OCI-LY7 (cell line): Measurements from ENCODE around the gene MRPL19. TPM values are rescaled to one million over a fixed set of nuclear protein-coding genes. Genes with fewer than 3 reads are reported as not detected.
"Not testable (repeated sequence)": the region's sequence is repeated elsewhere in the genome, so short reads cannot be mapped to it uniquely, and the experiment has no call there.

Experiments
- BruUV-seq: library from RNA; stranded (reverse); fragments of 400-500 nt; replicated peaks from 2 replicates; lab custom pipeline; 2021; lab: Mats Ljungman, UMichigan
- CTCF ChIA-PET: fragments of 300-600 bp; sonication (Branson Sonifier 250); formaldehyde crosslinking; loops from one replicate; lab custom pipeline; 2022; ENCODE audit warnings: antibody characterized with exemption; ENCODE audit not compliant: unreplicated experiment; lab: Charles Lee
- POLR2A ChIA-PET: fragments of 300-600 bp; sonication (Branson Sonifier 250); formaldehyde crosslinking; loops from one replicate; lab custom pipeline; 2022; ENCODE audit warnings: antibody characterized with exemption; lab: Charles Lee
- DNase-seq: peaks from one replicate; pipeline ENCODE4 v3.0.0-alpha.2; 2015; ENCODE audit warnings: low spot score
- H2AFZ ChIP-seq: fragments of 200-600 bp; sonication (generic), shearing (Covaris generic); 2 replicates; pipeline ENCODE4 v1.6.1; 2014; ENCODE audit warnings: mild to moderate bottlenecking, antibody characterized with exemption, low read length, moderate library complexity
- H3K27ac ChIP-seq: fragments of 200-600 bp; sonication (generic); 2 replicates; pipeline ENCODE4 v1.5.1; 2014; ENCODE audit warnings: mixed run types, low read depth, mild to moderate bottlenecking, moderate library complexity, low read length, inconsistent platforms; ENCODE audit not compliant: poor library complexity, severe bottlenecking
- H3K36me3 ChIP-seq: fragments of 200-600 bp; sonication (generic); 2 replicates; pipeline ENCODE4 v1.6.1; 2014; ENCODE audit warnings: mild to moderate bottlenecking, antibody characterized with exemption, low read length, moderate library complexity, mixed read lengths; ENCODE audit not compliant: insufficient read depth
- H3K4me1 ChIP-seq: fragments of 200-600 bp; sonication (generic); 2 replicates; pipeline ENCODE4 v1.5.1; 2014; ENCODE audit warnings: mild to moderate bottlenecking, low read length; ENCODE audit not compliant: insufficient read depth, poor library complexity, severe bottlenecking
- H3K4me2 ChIP-seq: fragments of 200-600 bp; sonication (generic); 2 replicates; pipeline ENCODE4 v1.6.1; 2014; ENCODE audit warnings: mild to moderate bottlenecking, low read length
- H3K4me3 ChIP-seq: fragments of 200-600 bp; sonication (generic); 2 replicates; pipeline ENCODE4 v1.5.1; 2014; ENCODE audit warnings: mild to moderate bottlenecking, low read depth, low read length; ENCODE audit not compliant: poor library complexity, severe bottlenecking
- H3K79me2 ChIP-seq: fragments of 200-600 bp; sonication (generic); 2 replicates; pipeline ENCODE4 v1.6.1; 2016; ENCODE audit warnings: low read depth, mild to moderate bottlenecking, low read length, moderate library complexity, mixed read lengths; ENCODE audit not compliant: insufficient read depth
- H3K9me2 ChIP-seq: fragments of 200-600 bp; sonication (generic); 2 replicates; pipeline ENCODE4 v1.6.1; 2016; ENCODE audit warnings: mild to moderate bottlenecking, low read length, mixed read lengths; ENCODE audit not compliant: insufficient read depth
- H3K9me3 ChIP-seq: fragments of 200-600 bp; sonication (generic); 2 replicates; pipeline ENCODE4 v1.6.1; 2014; ENCODE audit warnings: mild to moderate bottlenecking, mixed run types, low read length, mixed read lengths
- H4K20me1 ChIP-seq: fragments of 200-600 bp; sonication (generic); 2 replicates; pipeline ENCODE4 v1.6.1; 2014; ENCODE audit warnings: mild to moderate bottlenecking, antibody characterized with exemption, low read length, moderate library complexity, mixed read lengths; ENCODE audit not compliant: insufficient read depth
- CTCF ChIP-seq: fragments of 200-600 bp; sonication (generic); conservative IDR thresholded peaks from 2 replicates; pipeline ENCODE4 v1.5.1; 2014; ENCODE audit warnings: mild to moderate bottlenecking, antibody characterized with exemption, low read length, moderate library complexity, mixed read lengths
- EZH2phosphoT487 ChIP-seq: fragments of 200-600 bp; sonication (generic); IDR thresholded peaks from 2 replicates; pipeline ENCODE4 v1.6.1; 2018; ENCODE audit warnings: low read depth, borderline replicate concordance, mild to moderate bottlenecking, mixed run types, antibody characterized with exemption, low read length, moderate library complexity, mixed read lengths
- intact Hi-C: fragments of 100-400 bp; cut with micrococcal nuclease; formaldehyde crosslinking; loops from one replicate; pipeline ENCODE4 v1.10.0; 2022; ENCODE audit not compliant: unreplicated experiment
- total RNA-seq, 2 experiments: library from RNA; depleted of rRNA in 1 of 2; stranded (reverse); fragments of >200 nt in 1 of 2; shearing (Covaris generic) in 1 of 2; gene quantifications; 2 replicates each; pipeline ENCODE4 v1.2.3, GENCODE V29; 2014 to 2022

Gene MRPL19
- total RNA-seq, 2 experiments from 2014 or later = 42.6 to 52.7 TPM

GRCh38 chr2:75680402-75680801 is 33.8 kb downstream of the MRPL19 start:
- no TSS peak for BruUV-seq

DNA sequence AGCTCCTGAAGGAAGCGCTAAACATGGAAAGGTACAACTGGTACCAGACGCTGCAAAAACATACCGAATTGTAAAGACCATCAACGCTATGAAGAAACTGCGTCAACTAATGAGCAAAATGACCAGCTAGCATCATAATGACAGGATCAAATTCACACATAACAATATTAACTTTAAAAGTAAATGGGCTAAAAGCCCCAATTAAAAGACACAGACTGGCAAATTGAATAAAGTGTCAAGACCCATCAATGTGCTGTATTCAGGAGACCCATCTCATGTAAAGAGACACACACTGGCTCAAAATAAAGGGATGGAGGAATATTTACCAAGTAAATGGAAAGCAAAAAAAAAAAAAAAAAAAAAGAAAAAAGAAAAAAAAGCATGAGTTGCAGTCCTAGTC is 36.8 kb downstream of the MRPL19 start:
- POLR2A ChIA-PET, BruUV-seq, CTCF ChIA-PET: not testable (repeated sequence)

More at GRCh38 chr2:75680402-75680801, 33.8 kb downstream of the MRPL19 start:
- intact Hi-C loops = no loop called here
- no peak for DNase-seq
- peaks cover 60% of the 10 kb centered on the region for H3K36me3 ChIP-seq
- no peaks in the 10 kb centered on the region for H4K20me1 ChIP-seq
- no peak for TF ChIP-seq CTCF
- TF ChIP-seq EZH2phosphoT487 = no peak
- no peaks in the 10 kb centered on the region for H3K4me1 ChIP-seq
- no peak overlapping the region for H3K4me3 ChIP-seq
- H3K4me2 ChIP-seq = no peak overlapping the region
- H2AFZ ChIP-seq = no peak overlapping the region
- H3K9me2 ChIP-seq = no peaks in the 10 kb centered on the region
- no peaks in the 10 kb centered on the region for H3K79me2 ChIP-seq
- H3K27ac ChIP-seq = no peak overlapping the region
- ChIA-PET POLR2A (interaction anchor here (0.6 kb wide), 2 partner anchors 263 to 879 kb away, joined by 3 read pairs; no protein-coding TSS in a partner anchor), CTCF (no interaction called here)
- H3K9me3 ChIP-seq = no peaks in the 10 kb centered on the region

DNA sequence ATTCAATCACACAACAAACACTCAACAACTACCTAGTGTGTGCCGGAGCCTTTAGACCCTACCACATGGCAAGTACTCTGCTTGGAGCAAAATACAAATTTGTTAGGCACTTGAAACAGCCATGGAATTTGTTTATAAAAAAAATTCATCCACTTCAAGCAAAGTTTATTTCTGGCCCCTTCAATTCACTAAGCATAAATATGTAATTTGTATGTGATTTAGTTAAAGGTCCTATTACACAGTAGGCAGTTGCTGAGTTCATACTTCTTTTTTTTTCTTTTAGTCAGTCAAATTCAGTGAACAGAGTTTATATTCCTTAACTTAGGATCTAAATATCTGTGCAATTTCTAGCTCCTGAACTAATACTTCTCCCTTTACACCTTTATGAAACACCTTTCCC is 41.6 kb downstream of the MRPL19 start:
- no TSS peak for BruUV-seq
- peaks cover 77% of the 10 kb centered on the region for H3K36me3 ChIP-seq
- intact Hi-C loops = no loop called here

More for the DNA sequence above, 36.8 kb downstream of the MRPL19 start:
- H4K20me1 ChIP-seq, H3K9me3 ChIP-seq, DNase-seq, H3K4me3 ChIP-seq, H3K4me2 ChIP-seq, H3K27ac ChIP-seq, H3K4me1 ChIP-seq, H3K79me2 ChIP-seq, H2AFZ ChIP-seq, H3K9me2 ChIP-seq, intact Hi-C loops: not testable (repeated sequence)
- H3K36me3 ChIP-seq = peaks cover 74% of the 10 kb centered on the region

More for the DNA sequence above, 41.6 kb downstream of the MRPL19 start:
- H3K4me2 ChIP-seq = no peak overlapping the region
- H3K4me1 ChIP-seq = no peaks in the 10 kb centered on the region
- DNase-seq = no peak
- no peaks in the 10 kb centered on the region for H3K79me2 ChIP-seq
- no peak for TF ChIP-seq CTCF
- TF ChIP-seq EZH2phosphoT487 = no peak
- ChIA-PET POLR2A (interaction anchor here (0.8 kb wide), 1 partner anchor 36 kb away, joined by 3 read pairs; no protein-coding TSS in a partner anchor), CTCF (no interaction called here)
- no peak overlapping the region for H2AFZ ChIP-seq
- H3K9me3 ChIP-seq = no peaks in the 10 kb centered on the region
- no peak overlapping the region for H3K27ac ChIP-seq
- H3K4me3 ChIP-seq = no peak overlapping the region
- H4K20me1 ChIP-seq = no peaks in the 10 kb centered on the region
- no peaks in the 10 kb centered on the region for H3K9me2 ChIP-seq
